Activated T-helper 17 cell treated with anti-CD3 and anti-CD28 coated beads, Interleukin-2, amount 50 U/mL, for 72 hours (primary cell): Measurements from ENCODE around the gene KDM1A. TPM values are rescaled to one million over a fixed set of nuclear protein-coding genes. Genes with fewer than 3 reads are reported as not detected.
"Not testable (repeated sequence)": the region's sequence is repeated elsewhere in the genome, so short reads cannot be mapped to it uniquely, and the experiment has no call there.

Experiments used
- ATAC-seq: fragments of 150-1000 bp; cut with Tn5 transposase; replicated peaks from 2 replicates; pipeline ENCODE4 v1.10.0; 2021; ENCODE audit warnings: mild to moderate bottlenecking, moderate library complexity
- H3K27ac Mint-ChIP-seq: one replicate; pipeline ENCODE4 v1.8.0; 2022; ENCODE audit warnings: mixed read lengths
- H3K27me3 Mint-ChIP-seq: one replicate; pipeline ENCODE4 v1.8.0; 2022; ENCODE audit warnings: mixed read lengths
- H3K36me3 Mint-ChIP-seq: one replicate; pipeline ENCODE4 v1.8.0; 2022; ENCODE audit warnings: low read depth, mild to moderate bottlenecking, mixed read lengths
- H3K4me1 Mint-ChIP-seq: one replicate; pipeline ENCODE4 v1.8.0; 2022; ENCODE audit warnings: mixed read lengths
- H3K4me3 Mint-ChIP-seq: one replicate; pipeline ENCODE4 v1.8.0; 2022; ENCODE audit warnings: mild to moderate bottlenecking, mixed read lengths
- H3K9me3 Mint-ChIP-seq: one replicate; pipeline ENCODE4 v1.8.0; 2022; ENCODE audit warnings: mixed read lengths
- total RNA-seq, 2 donors: library from RNA; stranded (reverse); gene quantifications; one replicate each; pipeline ENCODE4 v1.2.3, GENCODE V29; 2022

Gene KDM1A
- total RNA-seq: 10 to 100 TPM; 22.5 to 45.3 TPM

DNA sequence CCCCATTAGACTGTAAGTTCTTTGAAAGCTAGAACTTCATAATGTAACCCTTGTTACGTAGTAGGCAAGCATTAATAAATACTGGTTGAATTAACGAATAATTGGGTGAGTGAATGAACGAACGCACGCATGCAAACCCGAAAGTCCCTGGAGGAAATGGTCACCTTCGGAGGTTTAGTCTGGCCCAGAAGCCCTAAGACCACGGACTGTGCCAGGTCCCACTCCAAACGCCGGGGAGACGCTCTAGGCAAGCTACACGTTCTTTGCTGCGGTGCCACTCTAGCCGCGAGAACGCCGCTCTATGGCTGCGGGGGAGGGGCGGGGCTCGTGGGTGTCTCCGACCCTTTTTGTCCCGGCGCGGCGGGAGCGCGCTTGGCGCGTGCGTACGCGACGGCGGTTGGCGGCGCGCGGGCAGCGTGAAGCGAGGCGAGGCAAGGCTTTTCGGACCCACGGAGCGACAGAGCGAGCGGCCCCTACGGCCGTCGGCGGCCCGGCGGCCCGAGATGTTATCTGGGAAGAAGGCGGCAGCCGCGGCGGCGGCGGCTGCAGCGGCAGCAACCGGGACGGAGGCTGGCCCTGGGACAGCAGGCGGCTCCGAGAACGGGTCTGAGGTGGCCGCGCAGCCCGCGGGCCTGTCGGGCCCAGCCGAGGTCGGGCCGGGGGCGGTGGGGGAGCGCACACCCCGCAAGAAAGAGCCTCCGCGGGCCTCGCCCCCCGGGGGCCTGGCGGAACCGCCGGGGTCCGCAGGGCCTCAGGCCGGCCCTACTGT, at the start of gene KDM1A:
KDM1A (plus strand) TSS at position 375 of the 769 bp plus-strand sequence; CDS start at position 504, 129 bp downstream.
- Mint-ChIP-seq H3K27me3 (no peaks in the 10 kb centered on the region), H3K4me3 (peak within 1 kb of the TSS; percentile 91), H3K9me3 (peaks cover 5% of the 10 kb centered on the region), H3K27ac (peak within 1 kb of the TSS; percentile 86), H3K4me1 (peaks cover 30% of the 10 kb centered on the region), H3K36me3 (peaks cover 7% of the 10 kb centered on the region)
- ATAC-seq: peak; percentile 95

DNA sequence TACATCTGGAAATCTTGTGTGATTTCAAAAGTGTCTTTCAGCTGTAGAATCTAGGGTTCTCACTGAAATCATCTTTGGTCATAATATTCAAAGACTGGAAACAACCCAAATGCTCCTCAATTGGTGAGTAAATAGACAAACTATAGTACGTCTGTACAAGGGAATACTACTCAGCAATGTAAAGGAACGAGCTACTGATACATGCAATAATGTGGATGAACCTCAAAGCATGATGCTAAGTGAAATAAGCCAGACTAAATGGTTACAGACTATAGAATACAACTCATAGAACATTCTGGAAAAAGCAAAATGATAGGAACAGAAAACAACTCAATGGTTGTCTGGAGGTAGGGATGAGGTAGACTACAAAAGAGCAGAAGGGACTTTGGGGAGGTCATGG, 49.2 kb upstream of the KDM1A start:
- Mint-ChIP-seq H3K9me3 (no peaks in the 10 kb centered on the region), H3K4me3 (no peak overlapping the region), H3K27ac (no peak overlapping the region), H3K27me3 (peaks cover 48% of the 10 kb centered on the region), H3K4me1 (no peaks in the 10 kb centered on the region), H3K36me3 (no peaks in the 10 kb centered on the region)
- ATAC-seq: no peak

DNA sequence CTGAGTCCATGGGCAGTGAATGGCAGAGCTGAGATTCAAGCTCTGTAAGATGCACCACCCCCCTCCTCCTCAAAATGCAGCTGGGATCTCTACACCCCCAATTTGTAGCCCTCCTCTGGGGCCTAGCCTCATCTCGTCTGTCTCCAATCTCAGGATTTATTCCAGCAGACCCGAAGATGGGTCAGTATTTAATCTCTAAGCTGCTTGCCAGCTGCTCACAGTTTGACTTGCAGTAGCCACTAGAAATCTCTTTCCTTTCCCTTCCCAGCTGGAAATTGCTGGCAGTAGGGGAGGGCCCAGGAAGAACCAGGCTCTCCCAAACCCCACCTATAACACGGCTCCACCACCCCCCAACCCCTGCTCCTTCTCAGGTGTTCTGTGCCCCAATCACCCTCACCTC, 48.1 kb upstream of the KDM1A start:
- Mint-ChIP-seq H3K27ac (no peak overlapping the region), H3K4me3 (no peak overlapping the region), H3K9me3 (no peaks in the 10 kb centered on the region), H3K36me3 (no peaks in the 10 kb centered on the region), H3K27me3 (peaks cover 55% of the 10 kb centered on the region), H3K4me1 (no peaks in the 10 kb centered on the region)
- no peak for ATAC-seq

DNA sequence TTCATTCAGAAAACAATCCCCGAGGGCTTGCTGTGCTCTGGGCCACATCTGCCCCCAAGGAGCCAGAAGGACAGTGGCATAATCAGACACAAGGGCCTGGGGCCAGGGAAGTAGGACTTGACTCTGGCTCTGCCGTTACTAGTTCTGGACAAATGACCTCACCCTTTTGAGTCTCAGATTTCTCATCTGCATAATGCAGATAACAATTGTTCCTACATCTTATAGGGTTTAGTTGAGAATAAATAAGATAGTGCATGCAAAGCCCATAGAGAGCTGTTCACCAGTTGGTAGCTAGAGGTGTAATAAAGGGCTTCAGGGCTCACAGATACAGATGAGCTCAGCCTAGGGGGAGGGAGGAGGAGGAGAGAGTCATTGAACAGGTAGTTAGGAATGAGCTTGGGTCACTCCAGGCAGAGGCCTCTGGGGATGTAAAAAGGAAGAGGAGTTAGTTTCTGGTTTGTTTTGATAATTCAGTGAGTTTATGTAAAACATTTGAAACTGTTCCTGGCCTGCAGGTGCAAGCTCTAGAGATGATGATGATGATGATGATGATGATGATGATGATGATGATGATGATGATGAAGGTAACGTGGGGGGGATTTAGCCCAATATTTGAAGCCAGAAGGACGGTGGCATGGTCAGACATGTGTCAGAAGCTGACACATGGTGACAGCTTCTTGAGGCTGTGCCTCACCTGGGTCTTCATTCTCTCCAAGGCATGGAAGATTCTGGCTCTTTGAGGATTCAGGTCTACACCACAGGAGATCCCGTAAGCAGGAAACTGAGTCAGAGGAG, 47.5 kb upstream of the KDM1A start:
- no peak for ATAC-seq
- Mint-ChIP-seq H3K36me3 (no peaks in the 10 kb centered on the region), H3K27ac (no peak overlapping the region), H3K9me3 (no peaks in the 10 kb centered on the region), H3K4me3 (no peak overlapping the region), H3K4me1 (no peaks in the 10 kb centered on the region), H3K27me3 (peaks cover 56% of the 10 kb centered on the region)

DNA sequence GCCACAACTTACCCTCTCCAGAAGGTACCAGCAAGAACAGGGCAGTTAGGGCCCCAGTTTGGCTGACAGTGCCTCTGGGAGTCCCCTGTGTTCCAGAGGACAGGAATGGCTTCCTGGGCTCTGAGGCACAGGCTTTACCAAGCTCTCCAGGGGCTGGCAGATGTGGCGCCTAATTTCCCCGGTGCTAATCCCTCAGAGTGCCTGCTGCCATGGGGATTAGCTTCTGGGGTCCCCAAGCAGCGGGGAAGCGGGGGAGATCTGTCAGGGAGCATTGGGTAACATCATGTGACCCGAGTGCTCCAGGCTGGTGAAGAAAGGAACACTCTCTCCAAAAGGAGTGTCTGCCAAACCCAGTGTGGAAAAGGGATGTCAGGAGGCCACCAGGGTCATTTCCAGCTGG, 46.5 kb upstream of the KDM1A start, which contains the start of gene LACTBL1:
LACTBL1 (minus strand) TSS at position 107 of the 400 bp plus-strand sequence. CDS start 550 bp downstream, outside the sequence.
- Mint-ChIP-seq H3K27ac (no peak within 1 kb of the TSS), H3K4me1 (no peaks in the 10 kb centered on the region), H3K9me3 (no peaks in the 10 kb centered on the region), H3K36me3 (no peaks in the 10 kb centered on the region), H3K4me3 (no peak within 1 kb of the TSS), H3K27me3 (peaks cover 55% of the 10 kb centered on the region)
- ATAC-seq: no peak

DNA sequence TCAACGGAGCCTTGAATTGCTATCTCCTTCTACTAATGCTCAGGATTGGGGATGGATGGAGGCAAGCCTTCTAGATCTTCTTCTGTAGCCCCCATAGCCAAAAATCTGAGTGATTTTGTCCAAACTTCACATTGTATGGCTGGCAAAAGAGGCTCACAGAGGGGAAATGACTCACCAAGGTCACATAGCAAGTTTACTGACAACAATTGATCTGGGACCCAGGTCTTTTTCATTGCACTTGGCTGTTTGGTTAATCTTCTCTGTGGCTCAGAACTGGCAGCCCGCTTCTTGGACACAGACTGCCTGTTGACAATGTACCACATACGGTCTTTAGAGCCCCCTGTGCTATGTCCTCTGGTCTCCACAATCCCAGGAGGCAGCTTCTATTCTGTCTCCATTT, 43.6 kb upstream of the KDM1A start:
- no peak for ATAC-seq
- no peaks in the 10 kb centered on the region for H3K36me3 Mint-ChIP-seq
- H3K9me3 Mint-ChIP-seq: no peaks in the 10 kb centered on the region
- no peak overlapping the region for H3K4me3 Mint-ChIP-seq
- H3K4me1 Mint-ChIP-seq: no peaks in the 10 kb centered on the region
- H3K27ac Mint-ChIP-seq: no peak overlapping the region
- H3K27me3 Mint-ChIP-seq: peaks cover 36% of the 10 kb centered on the region

DNA sequence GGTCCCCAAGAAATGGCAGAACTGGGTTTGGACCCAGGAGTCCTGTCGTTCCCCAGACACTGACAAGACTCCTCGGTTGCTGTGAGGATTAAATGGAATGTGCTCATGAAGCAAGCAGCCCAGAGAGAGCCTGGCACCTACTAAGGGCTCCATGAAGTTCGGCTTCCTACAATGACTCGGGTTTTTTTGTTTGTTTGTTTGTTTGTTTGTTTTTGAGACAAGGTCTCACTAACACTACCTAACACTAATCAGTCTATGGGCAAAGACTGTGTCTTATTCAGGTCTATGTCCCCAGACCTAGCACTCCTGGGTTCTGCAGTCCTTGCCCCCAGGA, 43.2 kb upstream of the KDM1A start:
- Mint-ChIP-seq H3K27me3 (peaks cover 36% of the 10 kb centered on the region), H3K9me3 (no peaks in the 10 kb centered on the region), H3K4me3 (no peak overlapping the region), H3K4me1 (no peaks in the 10 kb centered on the region), H3K27ac (no peak overlapping the region), H3K36me3 (no peaks in the 10 kb centered on the region)
- ATAC-seq: no peak

DNA sequence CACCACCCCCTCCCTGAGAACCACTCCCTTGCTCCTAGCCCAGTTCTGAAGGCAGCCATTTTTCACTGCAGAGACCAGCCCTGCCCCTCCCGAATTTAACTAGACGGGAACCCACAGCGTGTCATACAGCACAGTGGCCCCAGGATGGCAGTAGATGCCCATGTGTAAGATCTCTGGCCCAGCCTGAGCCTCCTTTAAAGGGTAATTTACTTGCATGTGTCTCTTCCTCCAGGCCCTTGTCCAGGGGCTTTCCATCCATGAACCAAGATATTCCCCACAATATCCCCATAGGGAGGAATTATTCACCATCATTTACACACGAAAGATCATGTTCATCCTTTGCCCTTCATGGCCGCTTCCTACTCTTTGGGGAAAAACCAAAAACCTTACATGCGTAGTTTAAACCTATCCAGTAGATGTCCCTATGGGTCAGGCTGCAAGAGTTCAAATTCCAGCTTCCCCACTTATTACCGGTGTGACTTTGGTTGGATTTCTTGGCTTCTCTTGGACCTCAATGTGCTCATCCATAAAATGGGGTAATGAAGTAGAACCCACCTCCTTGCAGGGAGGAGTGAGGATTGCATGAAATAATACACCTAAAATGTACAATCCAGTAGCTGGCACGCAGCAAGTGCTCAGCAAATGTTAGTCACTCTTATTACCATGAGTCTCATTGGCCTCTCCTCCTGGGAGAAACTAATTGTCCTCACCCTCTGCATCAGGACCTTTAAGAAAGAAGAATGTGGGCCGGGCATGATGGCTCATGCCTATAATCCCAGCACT, 42.6 kb upstream of the KDM1A start:
- Mint-ChIP-seq H3K36me3 (no peaks in the 10 kb centered on the region), H3K27ac (no peak overlapping the region), H3K27me3 (peaks cover 33% of the 10 kb centered on the region), H3K4me3 (no peak overlapping the region), H3K9me3 (no peaks in the 10 kb centered on the region), H3K4me1 (no peaks in the 10 kb centered on the region)
- peak; percentile 70 for ATAC-seq

DNA sequence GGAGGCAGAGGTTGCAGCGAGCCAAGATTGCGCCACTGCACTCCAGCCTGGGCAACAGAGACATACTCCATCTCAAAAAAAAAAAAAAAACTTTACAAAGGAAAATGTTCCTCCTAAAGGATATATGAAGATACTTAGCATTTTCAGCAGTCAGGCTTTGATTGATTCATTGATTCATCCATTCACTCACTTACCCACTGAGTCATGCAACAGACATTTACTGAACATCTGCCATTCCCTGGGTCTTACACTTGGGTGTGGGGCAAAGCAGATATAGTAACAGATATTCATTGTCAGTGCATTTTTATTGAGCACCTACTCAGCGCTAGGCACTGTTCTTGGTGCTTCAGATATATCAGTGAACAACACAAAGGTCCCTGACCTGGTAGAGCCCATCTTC, 41.0 kb upstream of the KDM1A start:
- Mint-ChIP-seq H3K9me3 (no peaks in the 10 kb centered on the region), H3K27me3 (peaks cover 27% of the 10 kb centered on the region), H3K36me3 (no peaks in the 10 kb centered on the region)

DNA sequence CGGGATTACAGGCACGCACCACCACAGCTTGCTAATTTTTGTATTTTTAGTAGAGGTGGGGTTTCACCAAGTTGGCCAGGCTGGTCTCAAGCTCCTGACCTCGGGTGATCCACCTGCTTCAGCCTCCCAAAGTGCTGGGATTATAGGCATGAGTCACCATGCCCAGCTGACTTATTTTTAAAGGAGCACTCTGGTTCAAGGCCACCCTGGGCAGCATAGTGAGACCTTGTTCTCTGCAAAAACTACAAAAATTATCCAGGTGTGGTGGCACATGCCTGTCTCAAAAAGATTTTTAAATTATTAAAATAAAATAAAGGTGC, 38.8 kb upstream of the KDM1A start:
- H3K4me1 Mint-ChIP-seq, H3K9me3 Mint-ChIP-seq, H3K27ac Mint-ChIP-seq, ATAC-seq, H3K36me3 Mint-ChIP-seq, H3K4me3 Mint-ChIP-seq: not testable (repeated sequence)
- H3K27me3 Mint-ChIP-seq: peaks cover 17% of the 10 kb centered on the region

More for the DNA sequence above, 41.0 kb upstream of the KDM1A start:
- Mint-ChIP-seq H3K4me1 (no peaks in the 10 kb centered on the region), H3K27ac (no peak overlapping the region), H3K4me3 (no peak overlapping the region)
- ATAC-seq: no peak

DNA sequence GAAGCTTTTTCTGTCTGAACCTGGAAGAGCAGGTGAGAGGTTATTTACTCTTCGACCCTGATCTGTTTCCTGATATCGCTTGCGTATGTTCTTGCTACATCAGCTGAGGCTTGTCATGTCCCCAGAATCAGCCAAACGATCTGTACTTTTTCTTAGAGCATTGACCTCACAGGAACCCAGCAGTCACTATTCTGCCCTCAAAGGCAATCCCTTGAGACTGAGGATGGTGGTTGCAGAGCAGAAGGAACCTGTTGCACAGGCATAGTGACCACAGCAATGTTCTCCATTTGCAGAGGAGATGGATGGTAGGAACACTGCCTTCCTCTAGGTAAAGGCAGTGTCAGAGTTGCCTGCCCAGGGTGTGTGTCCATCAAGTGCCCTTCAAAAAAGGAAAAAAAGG, 35.3 kb upstream of the KDM1A start:
- Mint-ChIP-seq H3K4me1 (no peaks in the 10 kb centered on the region), H3K27ac (no peak overlapping the region), H3K27me3 (peaks cover 8% of the 10 kb centered on the region), H3K36me3 (no peaks in the 10 kb centered on the region), H3K4me3 (no peak overlapping the region), H3K9me3 (no peaks in the 10 kb centered on the region)
- ATAC-seq: no peak

DNA sequence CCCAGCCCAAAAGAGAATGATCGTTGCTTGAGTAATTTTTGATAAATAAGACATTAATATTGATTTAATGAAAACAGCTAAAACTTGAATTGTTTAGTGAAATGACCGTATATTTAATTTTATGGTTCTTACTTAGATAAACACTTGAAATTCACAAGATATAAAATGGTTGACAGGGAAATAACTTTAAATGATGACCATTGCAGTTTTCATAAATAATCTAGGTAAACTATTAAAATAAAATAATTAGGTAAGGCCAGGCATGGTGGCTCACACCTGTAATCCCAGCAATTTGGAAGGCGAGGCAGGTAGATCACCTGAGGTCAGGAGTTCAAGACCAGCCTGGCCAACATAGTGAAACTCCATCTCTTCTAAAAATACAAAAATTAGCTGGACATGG, 26.9 kb upstream of the KDM1A start:
- not testable (repeated sequence) for H3K36me3 Mint-ChIP-seq, H3K4me1 Mint-ChIP-seq, ATAC-seq, H3K27me3 Mint-ChIP-seq, H3K27ac Mint-ChIP-seq, H3K9me3 Mint-ChIP-seq, H3K4me3 Mint-ChIP-seq

DNA sequence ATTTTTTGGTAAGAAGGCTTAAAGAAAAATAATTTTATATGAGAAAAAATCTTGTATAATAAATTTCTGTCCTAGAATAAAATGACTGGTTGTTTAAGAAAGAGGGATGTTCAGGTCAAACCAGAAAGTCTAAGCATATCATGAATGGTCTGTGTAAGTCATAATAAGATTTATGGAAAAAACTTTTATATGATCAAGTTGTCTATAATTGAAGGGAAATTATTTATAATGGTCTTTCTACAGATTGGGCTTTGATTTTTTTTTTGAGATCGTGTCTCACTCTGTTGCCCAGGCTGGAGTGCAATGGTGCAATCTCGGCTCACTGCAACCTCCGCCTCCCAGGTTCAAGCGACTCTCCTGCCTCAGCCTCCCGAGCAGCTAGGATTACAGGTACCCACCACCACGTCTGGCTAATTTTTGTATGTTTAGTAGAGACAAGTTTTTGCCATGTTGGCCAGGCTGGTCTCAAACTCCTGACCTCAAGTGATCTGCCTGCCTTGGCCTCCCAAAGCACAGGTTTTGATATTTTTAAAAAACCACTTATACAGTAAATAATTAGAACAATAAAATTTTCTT, 26.0 kb upstream of the KDM1A start:
- not testable (repeated sequence) for H3K27ac Mint-ChIP-seq, H3K27me3 Mint-ChIP-seq, ATAC-seq, H3K9me3 Mint-ChIP-seq, H3K4me3 Mint-ChIP-seq, H3K36me3 Mint-ChIP-seq, H3K4me1 Mint-ChIP-seq

DNA sequence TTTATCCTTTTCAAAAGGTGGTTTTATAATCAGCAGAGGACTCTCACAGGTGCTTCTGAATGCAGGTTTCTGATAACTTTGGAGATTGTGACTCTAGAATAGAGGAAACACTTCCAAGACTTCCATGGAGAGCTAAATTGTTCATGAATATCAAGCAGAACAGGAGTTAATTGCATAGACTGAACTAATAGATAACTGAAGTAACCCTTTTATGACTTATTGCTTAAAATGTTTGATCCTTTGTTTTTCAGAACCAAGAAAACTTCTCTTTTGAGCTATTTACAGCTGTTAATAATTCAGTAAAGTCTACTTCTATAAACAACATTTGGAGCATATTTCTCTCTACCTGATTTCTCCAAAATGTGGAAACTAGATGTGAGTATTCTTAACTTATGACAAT, 23.5 kb upstream of the KDM1A start:
- Mint-ChIP-seq H3K27ac (no peak overlapping the region), H3K4me1 (no peaks in the 10 kb centered on the region), H3K9me3 (peaks cover 3% of the 10 kb centered on the region), H3K4me3 (no peak overlapping the region), H3K27me3 (no peaks in the 10 kb centered on the region), H3K36me3 (no peaks in the 10 kb centered on the region)
- no peak for ATAC-seq
